HUES64 (cell line): Measurements from ENCODE around the gene LRRC75B.

Experiments used
- H3K27ac ChIP-seq: 2 replicates; pipeline ENCODE4 v1.7.0; 2013; ENCODE audit warnings: low read depth, low read length, inconsistent platforms
- H3K27me3 ChIP-seq: 2 replicates; pipeline ENCODE4 v1.6.1; 2013; ENCODE audit warnings: mild to moderate bottlenecking, low read length; ENCODE audit not compliant: insufficient read depth
- H3K36me3 ChIP-seq: 2 replicates; pipeline ENCODE4 v1.6.1; 2013; ENCODE audit warnings: mild to moderate bottlenecking, low read length; ENCODE audit not compliant: insufficient read depth
- H3K4me1 ChIP-seq: 2 replicates; pipeline ENCODE4 v1.6.1; 2013; ENCODE audit warnings: mild to moderate bottlenecking, low read length, moderate library complexity; ENCODE audit not compliant: insufficient read depth
- H3K4me3 ChIP-seq: 2 replicates; pipeline ENCODE4 v1.5.1; 2013; ENCODE audit warnings: mild to moderate bottlenecking, low read length, moderate library complexity
- H3K9ac ChIP-seq: 2 replicates; pipeline ENCODE4 v1.6.1; 2013; ENCODE audit warnings: mild to moderate bottlenecking, low read depth, low read length
- H3K9me3 ChIP-seq: 2 replicates; pipeline ENCODE4 v1.6.1; 2013; ENCODE audit warnings: low read depth, low read length; ENCODE audit not compliant: insufficient read depth
- WGBS: fragments of 150-250, 120-280 bp; methylation state at CpG from one replicate; pipeline ENCODE4 v1.1.7; 2013; ENCODE audit warnings: missing lambda C conversion rate; 5-methylcytosine and 5-hydroxymethylcytosine counted together

Gene LRRC75B

GRCh38 chr22:24550028-24550901 is 42.6 kb downstream of the LRRC75B start:
- Histone ChIP-seq H3K27ac (no peak overlapping the region), H3K9me3 (no peaks in the 10 kb centered on the region), H3K9ac (no peak overlapping the region), H3K4me1 (peaks cover 4% of the 10 kb centered on the region; the same call in 1 of the 2 replicates), H3K4me3 (no peak overlapping the region), H3K27me3 (no peaks in the 10 kb centered on the region), H3K36me3 (peaks cover 27% of the 10 kb centered on the region)
- 94% methylated on average over 8 of the region's 8 CpGs for WGBS

DNA sequence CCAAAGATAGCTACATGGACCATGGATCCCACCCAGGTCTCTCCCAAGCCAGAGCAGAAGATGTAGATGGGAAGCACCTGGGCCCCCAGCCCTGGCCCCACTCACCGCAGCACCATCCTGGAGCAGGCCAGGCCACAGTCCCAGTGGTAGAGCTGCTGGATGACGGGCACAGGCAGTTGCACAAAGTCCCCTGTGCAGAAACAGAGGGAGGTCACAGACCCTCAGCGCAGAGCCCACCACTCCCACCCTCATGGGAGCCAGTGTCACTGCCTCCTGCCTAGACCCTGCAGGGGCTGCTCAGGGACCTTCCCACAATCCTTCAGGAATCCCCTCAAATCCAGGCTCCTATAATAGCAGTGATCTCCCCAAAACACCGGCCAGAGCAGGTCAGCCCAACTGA is 44.1 kb downstream of the LRRC75B start:
- peaks cover 41% of the 10 kb centered on the region for H3K36me3 ChIP-seq

DNA sequence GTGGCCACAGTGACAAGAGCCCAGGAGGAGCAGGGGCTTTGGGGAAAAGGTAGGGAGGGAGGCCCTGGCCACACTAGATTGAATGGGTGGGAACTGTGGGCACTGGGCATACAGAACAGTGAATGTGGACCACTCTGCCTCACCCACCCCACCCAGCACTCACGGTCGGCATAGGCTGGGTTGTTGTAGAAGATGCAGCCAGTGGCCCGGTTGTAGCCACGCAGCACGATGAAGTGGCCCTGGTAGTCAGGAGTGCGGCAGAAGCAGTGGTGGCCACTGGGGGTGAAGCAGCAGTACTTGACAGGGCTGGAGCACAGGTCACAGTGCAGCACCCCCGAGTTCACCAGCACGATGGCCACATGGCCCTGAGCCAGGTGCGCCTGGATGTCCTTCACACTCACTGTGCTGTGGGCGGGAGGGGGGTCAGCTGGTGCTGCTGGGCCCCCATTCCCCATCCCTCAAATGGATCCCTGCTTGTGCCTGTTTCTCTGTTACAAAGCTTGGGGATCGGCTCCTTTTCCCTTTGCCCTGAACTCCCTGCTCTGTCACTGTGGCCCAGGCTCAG is 49.1 kb downstream of the LRRC75B start:
- Histone ChIP-seq H3K9ac (no peak overlapping the region), H3K4me3 (no peak overlapping the region), H3K4me1 (no peaks in the 10 kb centered on the region), H3K36me3 (peaks cover 77% of the 10 kb centered on the region), H3K27me3 (no peaks in the 10 kb centered on the region), H3K27ac (no peak overlapping the region), H3K9me3 (no peaks in the 10 kb centered on the region)
- 97% methylated on average over 11 of the region's 11 CpGs for whole genome bisulfite sequencing

More for the DNA sequence above, 44.1 kb downstream of the LRRC75B start:
- Histone ChIP-seq H3K9ac (no peak overlapping the region), H3K9me3 (no peaks in the 10 kb centered on the region), H3K4me3 (no peak overlapping the region), H3K27ac (no peak overlapping the region), H3K4me1 (peaks cover 4% of the 10 kb centered on the region; the same call in 1 of the 2 replicates), H3K27me3 (no peaks in the 10 kb centered on the region)
- 97% methylated on average over 4 of the region's 4 CpGs for WGBS

GRCh38 chr22:24543185-24543601 is 49.7 kb downstream of the LRRC75B start:
- Histone ChIP-seq H3K4me3 (no peak overlapping the region), H3K27ac (no peak overlapping the region), H3K4me1 (no peaks in the 10 kb centered on the region), H3K27me3 (no peaks in the 10 kb centered on the region), H3K9ac (no peak overlapping the region), H3K36me3 (peaks cover 72% of the 10 kb centered on the region), H3K9me3 (no peaks in the 10 kb centered on the region)
- 95% methylated on average over 7 of the region's 7 CpGs for WGBS

DNA sequence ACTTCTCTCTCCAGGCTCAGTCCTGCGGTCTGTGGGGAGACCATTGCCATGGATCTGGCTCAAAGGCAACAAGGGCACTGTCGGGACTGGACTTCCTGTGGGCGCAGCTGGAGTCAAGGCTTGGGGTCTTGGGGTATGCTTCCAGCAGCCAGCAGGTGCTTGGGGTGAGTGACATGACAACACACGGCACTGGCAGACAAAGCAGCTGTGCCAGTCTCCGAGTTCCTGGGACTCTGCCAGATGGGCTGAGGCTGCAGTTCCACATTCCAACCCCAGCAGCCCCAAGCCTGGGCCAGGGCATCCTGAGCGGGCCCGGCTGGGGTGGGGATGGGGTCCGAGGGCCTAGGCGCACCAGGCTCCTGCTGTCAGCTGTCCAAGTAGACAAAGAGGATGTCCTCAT is 50.2 kb downstream of the LRRC75B start:
- Histone ChIP-seq H3K9me3 (no peaks in the 10 kb centered on the region), H3K4me1 (no peaks in the 10 kb centered on the region), H3K9ac (no peak overlapping the region), H3K4me3 (no peak overlapping the region), H3K36me3 (peaks cover 66% of the 10 kb centered on the region), H3K27ac (no peak overlapping the region), H3K27me3 (no peaks in the 10 kb centered on the region)
- WGBS = 95% methylated on average over 9 of the region's 9 CpGs

GRCh38 chr22:24541681-24542515 is 51.0 kb downstream of the LRRC75B start:
- no peaks in the 10 kb centered on the region for H3K27me3 ChIP-seq
- WGBS = 92% methylated on average over 6 of the region's 6 CpGs
- no peak overlapping the region for H3K27ac ChIP-seq
- H3K4me3 ChIP-seq = no peak overlapping the region
- H3K9me3 ChIP-seq = no peaks in the 10 kb centered on the region
- no peaks in the 10 kb centered on the region for H3K4me1 ChIP-seq
- H3K36me3 ChIP-seq = peaks cover 59% of the 10 kb centered on the region
- H3K9ac ChIP-seq = no peak overlapping the region

- peaks cover 51% of the 10 kb centered on the region for H3K36me3 ChIP-seq
- H3K27ac ChIP-seq = no peak overlapping the region
Observed at GRCh38 chr22:24540470-24540869, 52.4 kb downstream of the LRRC75B start.

DNA sequence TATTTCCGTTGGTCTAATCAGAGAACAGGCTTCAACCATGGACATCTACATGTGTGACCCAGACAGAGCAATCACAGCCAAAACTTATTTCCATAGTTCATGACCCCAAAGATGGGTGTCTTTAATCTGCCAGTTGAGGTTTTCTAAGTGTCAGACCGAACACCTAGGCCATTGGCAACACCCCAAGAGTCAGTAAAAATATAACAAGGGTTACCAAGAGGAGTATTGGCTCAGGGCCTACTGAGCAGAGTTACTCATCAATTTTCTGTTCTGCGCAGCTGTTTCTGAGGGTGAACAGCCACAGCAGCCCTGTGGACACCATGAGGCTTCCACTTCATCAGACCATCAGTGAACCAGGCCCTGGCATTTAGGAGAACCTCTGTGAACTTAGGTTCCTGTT is 56.8 kb downstream of the LRRC75B start:
- WGBS = 97% methylated on average over 3 of the region's 3 CpGs
- Histone ChIP-seq H3K4me3 (no peak overlapping the region), H3K9me3 (no peaks in the 10 kb centered on the region), H3K36me3 (peaks cover 12% of the 10 kb centered on the region), H3K9ac (no peak overlapping the region), H3K27ac (no peak overlapping the region), H3K27me3 (no peaks in the 10 kb centered on the region), H3K4me1 (no peaks in the 10 kb centered on the region)

More at GRCh38 chr22:24540470-24540869, 52.4 kb downstream of the LRRC75B start:
- H3K4me1 ChIP-seq = no peaks in the 10 kb centered on the region
- no peaks in the 10 kb centered on the region for H3K27me3 ChIP-seq
- H3K9me3 ChIP-seq = no peaks in the 10 kb centered on the region
- no peak overlapping the region for H3K4me3 ChIP-seq
- no peak overlapping the region for H3K9ac ChIP-seq
- WGBS = 96% methylated on average over 2 of the region's 2 CpGs
